NCI-H146 treated with DMSO at 0.1 percent for 48 hours (cell line): ENCODE measurements around the gene GTF2H2C_2.
"Not testable (repeated sequence)": the region's sequence is repeated elsewhere in the genome, so short reads cannot be mapped to it uniquely, and the experiment has no call there.

ENCODE experiments used
- DNase-seq: peaks from one replicate; lab custom pipeline; 2025; ENCODE audit not compliant: unreplicated experiment; lab: John Stamatoyannopoulos, UW

The GTF2H2C_2 gene

DNA sequence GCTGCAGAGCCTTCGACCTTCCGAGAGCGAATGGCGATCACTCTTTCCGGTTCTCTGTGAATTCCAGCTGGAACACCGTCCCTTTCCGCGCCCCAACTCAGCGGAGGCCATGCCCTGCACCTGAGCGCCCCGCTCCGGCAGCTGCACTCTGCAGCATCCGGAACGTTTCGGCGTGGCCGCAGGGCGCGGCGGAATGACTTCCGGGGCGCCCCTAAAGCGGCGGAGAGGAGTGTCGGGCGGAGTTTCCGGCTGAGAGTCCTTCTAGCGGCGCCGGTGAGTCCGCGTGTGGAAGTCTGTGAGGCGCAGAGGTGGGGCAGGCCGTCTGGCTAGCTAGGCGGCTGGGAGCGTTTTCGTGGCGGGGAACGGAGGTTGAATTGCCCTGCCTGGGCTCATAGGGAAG, at the start of gene GTF2H2C_2:
Gene GTF2H2C_2 (plus strand): TSS at position 252 of the 400 bp plus-strand sequence.
- not testable (repeated sequence) for DNase-seq

DNA sequence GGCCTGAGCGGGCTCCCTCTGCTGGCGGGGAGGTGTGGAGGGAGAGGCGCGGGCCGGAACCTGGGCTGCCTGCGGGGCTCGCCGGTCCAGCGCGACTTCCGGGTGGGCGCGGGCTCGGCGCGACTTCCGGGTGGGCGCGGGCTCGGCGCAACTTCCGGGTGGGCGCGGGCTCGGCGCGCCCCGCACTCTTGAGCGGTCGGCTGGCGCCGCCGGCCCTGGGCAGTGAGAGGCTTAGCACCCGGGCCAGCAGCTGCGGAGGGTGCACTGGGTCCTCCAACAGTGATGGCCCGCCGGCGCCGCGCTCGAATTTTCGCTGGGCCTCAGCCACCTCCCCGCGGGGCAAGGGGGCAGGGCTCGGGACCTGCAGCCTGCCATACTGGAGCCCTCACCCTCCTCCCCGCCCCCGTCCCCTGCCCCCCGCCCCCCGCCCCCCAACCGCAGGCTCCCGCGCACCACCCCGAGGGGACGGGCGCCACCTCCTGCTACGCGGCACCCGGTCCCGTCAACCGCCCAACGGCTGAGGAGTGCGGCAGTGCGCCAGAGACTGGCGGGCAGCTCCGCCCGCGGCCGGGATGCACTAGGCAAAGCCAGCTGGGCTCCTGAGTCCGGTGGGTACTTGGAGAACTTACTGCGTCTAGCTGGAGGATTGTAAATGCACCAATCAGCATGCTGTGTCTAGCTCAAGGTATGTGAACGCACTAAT, 14.0 kb upstream of the GTF2H2C_2 start:
- not testable (repeated sequence) for DNase-seq

GRCh38 chr5:70421322-70421721, 6.2 kb downstream of the GTF2H2C_2 start:
- not testable (repeated sequence) for DNase-seq

GRCh38 chr5:70423215-70423614, 8.0 kb downstream of the GTF2H2C_2 start:
- DNase-seq = not testable (repeated sequence)

DNA sequence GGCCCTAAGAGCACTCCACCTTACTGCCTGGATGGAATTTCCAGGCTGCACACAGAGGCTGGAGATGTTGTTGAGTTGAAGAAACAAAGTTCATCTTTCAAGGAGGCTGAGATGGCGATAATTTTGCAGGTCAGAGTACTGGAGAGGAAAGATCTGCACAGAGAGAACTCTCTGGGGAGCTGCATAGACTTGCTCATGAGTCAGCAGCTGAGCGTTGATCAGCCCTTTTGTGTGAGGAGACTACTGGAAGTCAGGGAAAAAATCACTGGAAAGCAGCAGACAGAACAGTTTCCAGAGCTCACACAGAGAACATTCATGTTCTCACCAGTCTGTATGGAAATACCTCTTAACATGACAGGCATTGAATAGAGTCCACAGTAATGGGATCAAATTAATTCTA, 23.4 kb downstream of the GTF2H2C_2 start:
- not testable (repeated sequence) for DNase-seq

- not testable (repeated sequence) for DNase-seq
These were observed 34.4 kb downstream of the GTF2H2C_2 start for GRCh38 chr5:70449565-70449964.

DNA sequence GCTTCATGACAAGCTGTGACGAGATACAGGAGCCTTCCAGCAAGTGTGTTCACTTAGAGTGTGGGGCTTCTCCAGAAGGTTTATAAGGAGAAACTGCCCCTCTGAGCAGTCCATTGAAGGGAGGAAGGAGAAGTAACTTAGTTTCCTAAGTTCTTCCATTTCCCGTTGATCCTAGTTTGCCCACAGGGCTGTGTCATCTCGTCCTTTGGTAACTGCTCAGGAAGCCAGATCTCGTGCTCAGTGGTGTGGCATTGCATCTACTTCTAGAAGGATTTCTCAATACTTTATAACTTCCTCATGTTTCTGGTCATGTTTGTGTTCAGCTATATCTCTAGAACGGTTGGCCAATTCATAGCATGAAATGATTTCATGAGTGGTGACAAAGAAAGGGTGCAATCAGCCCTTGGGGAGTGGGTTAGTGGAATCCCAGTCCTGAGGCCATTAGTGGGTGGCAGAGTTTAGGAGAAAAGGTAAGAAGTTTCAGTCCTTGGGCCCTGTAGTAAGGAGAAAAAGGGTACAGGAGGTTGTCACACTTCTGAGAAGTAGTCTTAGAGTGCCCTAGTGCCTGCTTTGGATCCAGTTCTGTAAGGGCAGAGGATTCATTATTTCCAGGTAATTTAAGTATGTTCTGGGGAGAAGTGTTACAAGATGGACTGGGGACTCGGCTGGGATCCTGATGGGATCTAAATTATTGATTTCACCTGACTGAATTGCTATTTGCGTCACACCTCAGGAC, 36.2 kb downstream of the GTF2H2C_2 start:
- not testable (repeated sequence) for DNase-seq

DNA sequence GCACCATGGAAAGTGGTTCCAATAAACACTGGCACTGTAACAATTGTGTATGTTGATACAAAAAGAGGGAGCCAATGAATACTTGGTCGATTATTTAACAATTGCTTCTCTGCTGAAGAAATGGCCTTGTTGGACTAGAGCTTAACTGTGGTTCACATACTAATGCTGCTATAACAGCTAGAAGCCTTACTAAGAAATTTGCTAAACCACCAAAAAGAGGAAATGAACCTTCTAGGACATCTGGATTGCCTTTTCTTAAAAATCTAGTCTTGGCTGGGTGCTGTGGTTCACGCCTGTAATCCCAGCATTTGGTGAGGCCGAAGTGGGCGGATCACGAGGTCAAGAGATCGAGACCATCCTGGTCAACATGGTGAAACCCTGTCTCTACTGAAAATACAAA, 41.9 kb downstream of the GTF2H2C_2 start:
- DNase-seq = not testable (repeated sequence)

- DNase-seq = not testable (repeated sequence)
These were observed 44.0 kb downstream of the GTF2H2C_2 start for GRCh38 chr5:70459188-70459587.

DNA sequence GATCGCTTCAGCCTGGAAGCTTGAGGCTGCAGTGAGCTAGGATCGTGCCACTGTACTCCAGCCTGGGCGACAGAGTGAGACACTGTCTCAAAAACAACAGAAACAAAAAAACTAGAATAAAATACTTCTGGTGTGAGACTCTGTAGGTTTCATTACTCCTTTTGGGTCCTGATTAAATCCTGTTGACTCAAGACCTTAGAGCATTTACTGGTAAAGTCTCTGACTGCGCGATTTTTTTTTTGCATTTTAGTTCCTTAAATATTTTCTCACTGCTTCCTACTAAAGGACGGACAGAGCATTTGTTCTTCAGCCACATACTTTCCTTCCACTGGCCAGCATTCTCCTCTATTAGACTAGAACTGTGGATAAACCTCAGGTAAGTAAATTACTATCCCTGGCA, 46.8 kb downstream of the GTF2H2C_2 start:
- DNase-seq = not testable (repeated sequence)

DNA sequence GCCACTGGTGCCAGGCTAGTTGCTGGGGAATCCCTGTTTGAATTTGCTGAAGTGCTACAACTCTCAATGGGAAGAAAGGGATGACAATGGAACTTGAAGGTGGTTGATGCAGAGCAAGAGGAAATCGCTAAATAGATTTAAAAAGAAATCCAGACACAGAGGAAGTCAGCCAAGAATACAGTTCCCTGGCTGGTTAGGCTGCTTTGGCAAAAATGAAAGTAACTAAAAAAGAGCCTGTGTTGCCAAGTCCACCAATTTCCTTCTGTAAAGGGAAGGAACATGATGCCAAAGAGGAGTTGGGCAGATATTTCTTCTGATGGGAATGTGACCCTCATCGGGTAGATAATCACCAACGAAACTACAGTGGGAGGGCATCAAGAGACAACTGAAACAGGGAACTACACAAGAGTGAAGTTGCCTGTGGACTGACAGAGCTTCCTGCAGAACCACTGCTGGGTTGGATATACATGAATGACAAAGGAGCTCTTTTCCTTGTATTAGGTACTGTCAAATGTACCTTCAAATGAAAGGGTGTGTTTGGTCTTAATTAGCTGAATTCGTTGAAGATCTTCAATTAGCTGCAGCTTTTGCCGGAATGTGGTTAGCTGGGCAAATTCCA, 49.0 kb downstream of the GTF2H2C_2 start:
- not testable (repeated sequence) for DNase-seq

GRCh38 chr5:70469926-70470509, 54.9 kb downstream of the GTF2H2C_2 start:
- not testable (repeated sequence) for DNase-seq
